ENCODE data around the gene RPN2.

DNA sequence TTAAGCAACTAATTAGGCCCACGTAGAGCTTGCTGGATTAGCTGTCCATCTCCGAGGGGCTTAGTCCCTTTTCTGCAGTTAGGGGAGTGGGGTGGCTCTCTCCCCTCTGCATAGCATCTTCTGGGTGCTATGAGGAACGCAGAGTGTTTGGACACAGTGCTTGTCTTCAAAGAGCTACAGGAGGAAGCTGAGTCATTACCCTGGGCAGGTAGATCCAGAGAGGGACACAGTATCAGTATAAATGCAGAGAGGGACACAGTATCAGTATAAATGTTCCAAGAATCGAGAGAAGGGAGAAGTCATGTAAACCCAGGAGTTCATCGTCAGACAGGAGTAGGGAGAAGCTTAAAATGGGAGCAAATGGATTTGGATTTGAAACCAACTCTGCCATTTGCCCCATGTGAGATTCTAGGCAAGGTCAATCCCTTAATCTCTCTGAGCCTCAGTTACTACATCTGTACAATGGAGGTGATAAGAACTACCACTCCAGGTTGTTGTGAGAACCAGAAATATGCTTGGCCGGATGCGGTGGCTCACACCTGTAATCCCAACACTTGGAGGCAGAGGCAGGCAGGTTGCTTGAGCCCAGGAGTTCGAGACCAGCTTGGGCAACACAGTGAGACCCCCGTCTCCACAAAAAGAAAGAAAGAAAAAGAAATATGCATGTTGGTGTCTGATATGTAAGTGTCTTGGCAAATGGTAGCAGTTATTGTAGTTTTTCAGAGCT, 88.0 kb downstream of the RPN2 start:
- TF ChIP-seq MAFF (IDR thresholded peaks at IDR 0.05; ENCODE audit: low read length) (no peak), KLF16 (IDR thresholded peaks at IDR 0.05) (no peak), EP300 (IDR thresholded peaks at IDR 0.05; ENCODE audit: low read length) (no peak), TAF9B (IDR thresholded peaks at IDR 0.05; ENCODE audit: partially characterized antibody) (no peak), CTCF (IDR thresholded peaks at IDR 0.05 in 2 of 3, conservative IDR thresholded peaks at IDR 0.05 in 1 of 3; ENCODE audit: insufficient read depth in 2 of 3, low read depth in 1 of 3, low read length in 3 of 3) (no peak)
- TF ChIP-seq, protein P1, sequence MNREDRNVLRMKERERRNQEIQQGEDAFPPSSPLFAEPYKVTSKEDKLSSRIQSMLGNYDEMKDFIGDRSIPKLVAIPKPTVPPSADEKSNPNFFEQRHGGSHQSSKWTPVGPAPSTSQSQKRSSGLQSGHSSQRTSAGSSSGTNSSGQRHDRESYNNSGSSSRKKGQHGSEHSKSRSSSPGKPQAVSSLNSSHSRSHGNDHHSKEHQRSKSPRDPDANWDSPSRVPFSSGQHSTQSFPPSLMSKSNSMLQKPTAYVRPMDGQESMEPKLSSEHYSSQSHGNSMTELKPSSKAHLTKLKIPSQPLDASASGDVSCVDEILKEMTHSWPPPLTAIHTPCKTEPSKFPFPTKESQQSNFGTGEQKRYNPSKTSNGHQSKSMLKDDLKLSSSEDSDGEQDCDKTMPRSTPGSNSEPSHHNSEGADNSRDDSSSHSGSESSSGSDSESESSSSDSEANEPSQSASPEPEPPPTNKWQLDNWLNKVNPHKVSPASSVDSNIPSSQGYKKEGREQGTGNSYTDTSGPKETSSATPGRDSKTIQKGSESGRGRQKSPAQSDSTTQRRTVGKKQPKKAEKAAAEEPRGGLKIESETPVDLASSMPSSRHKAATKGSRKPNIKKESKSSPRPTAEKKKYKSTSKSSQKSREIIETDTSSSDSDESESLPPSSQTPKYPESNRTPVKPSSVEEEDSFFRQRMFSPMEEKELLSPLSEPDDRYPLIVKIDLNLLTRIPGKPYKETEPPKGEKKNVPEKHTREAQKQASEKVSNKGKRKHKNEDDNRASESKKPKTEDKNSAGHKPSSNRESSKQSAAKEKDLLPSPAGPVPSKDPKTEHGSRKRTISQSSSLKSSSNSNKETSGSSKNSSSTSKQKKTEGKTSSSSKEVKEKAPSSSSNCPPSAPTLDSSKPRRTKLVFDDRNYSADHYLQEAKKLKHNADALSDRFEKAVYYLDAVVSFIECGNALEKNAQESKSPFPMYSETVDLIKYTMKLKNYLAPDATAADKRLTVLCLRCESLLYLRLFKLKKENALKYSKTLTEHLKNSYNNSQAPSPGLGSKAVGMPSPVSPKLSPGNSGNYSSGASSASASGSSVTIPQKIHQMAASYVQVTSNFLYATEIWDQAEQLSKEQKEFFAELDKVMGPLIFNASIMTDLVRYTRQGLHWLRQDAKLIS (CRISPR knock-in tag; IDR thresholded peaks at IDR 0.05): no peak
